C4-2B (cell line): Measurements from ENCODE around the gene CDT1.

Experiments used
- ZFX ChIP-seq: fragments of 450-650 bp; IDR thresholded peaks from 2 replicates; pipeline ENCODE4 v1.6.1; 2017
- TF ChIP-seq, protein P1 (sequence below): fragments of 450-650 bp; conservative IDR thresholded peaks from 2 replicates; pipeline ENCODE4 v1.5.1; 2017; ENCODE audit warnings: mild to moderate bottlenecking

DNA sequence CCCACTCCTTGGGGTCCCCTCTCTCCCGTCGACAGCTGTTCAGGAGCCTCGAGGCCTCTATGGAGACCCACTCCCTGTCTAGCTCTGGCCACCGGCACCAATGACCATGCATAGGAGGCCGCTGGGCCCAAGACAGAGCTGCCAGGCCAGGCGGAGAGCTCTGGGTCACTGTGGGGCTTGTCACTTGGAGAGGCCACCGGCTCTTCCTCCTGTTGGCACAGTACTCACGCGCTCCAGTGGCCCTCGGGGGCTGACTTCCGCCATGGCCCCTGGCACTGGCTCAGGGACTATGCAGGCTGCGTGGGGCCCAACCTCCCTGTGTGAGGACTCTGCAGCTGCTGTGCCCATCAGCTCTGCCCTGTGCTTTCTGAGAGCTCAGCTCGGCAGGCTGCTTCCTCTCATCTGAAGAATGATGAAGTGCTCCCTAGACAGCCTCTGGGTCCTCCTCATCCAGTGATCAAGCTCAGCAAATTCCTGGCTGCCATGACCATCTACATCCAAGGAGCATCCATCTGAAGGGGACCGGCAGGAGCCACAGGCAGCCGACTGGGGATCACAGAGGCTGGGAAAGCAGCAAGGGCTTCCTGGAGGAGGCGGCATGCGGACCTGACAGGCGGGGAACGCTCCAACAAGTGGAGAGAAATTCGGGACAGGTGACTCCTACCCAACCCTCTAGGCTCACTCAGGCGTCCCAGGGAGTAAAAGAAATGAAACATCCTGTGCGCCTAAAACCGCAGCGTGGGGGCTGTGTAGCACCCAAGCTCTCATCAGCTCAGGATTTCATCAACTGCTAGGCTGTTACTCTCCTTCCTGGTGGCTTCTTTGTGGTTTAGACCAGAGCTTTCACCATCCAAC, 36.4 kb downstream of the CDT1 start:
- TF ChIP-seq ZFX = no peak
- TF ChIP-seq, protein P1, sequence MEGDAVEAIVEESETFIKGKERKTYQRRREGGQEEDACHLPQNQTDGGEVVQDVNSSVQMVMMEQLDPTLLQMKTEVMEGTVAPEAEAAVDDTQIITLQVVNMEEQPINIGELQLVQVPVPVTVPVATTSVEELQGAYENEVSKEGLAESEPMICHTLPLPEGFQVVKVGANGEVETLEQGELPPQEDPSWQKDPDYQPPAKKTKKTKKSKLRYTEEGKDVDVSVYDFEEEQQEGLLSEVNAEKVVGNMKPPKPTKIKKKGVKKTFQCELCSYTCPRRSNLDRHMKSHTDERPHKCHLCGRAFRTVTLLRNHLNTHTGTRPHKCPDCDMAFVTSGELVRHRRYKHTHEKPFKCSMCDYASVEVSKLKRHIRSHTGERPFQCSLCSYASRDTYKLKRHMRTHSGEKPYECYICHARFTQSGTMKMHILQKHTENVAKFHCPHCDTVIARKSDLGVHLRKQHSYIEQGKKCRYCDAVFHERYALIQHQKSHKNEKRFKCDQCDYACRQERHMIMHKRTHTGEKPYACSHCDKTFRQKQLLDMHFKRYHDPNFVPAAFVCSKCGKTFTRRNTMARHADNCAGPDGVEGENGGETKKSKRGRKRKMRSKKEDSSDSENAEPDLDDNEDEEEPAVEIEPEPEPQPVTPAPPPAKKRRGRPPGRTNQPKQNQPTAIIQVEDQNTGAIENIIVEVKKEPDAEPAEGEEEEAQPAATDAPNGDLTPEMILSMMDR = no peak
